Thyroid gland (tissue), 4 donors: ENCODE measurements around the gene RAB21. TPM values are rescaled to one million over a fixed set of nuclear protein-coding genes. Genes with fewer than 3 reads are reported as not detected.

Experiments used
- DNase-seq, 2 donors: peaks; one replicate each; pipeline ENCODE4 v3.0.0-alpha.2; 2019
- H3K27ac ChIP-seq, 3 donors: fragments of 200-600 bp; sonication (generic); 1 replicate in 2 of 3; 2 replicates in 1 of 3; pipeline ENCODE4 v1.5.1; 2016 to 2019; ENCODE audit warnings: mild to moderate bottlenecking in 1 of 3, moderate library complexity in 1 of 3
- H3K27me3 ChIP-seq: fragments of 200-600 bp; sonication (generic); one replicate; pipeline ENCODE4 v1.5.1; 2019
- H3K36me3 ChIP-seq, 2 donors: fragments of 200-600 bp; sonication (generic); one replicate each; pipeline ENCODE4 v1.5.1; 2016 to 2019
- H3K4me1 ChIP-seq, 2 donors: fragments of 200-600 bp; sonication (generic); one replicate each; pipeline ENCODE4 v1.5.1; 2017 to 2019
- H3K4me3 ChIP-seq, 3 donors: fragments of 200-600 bp; sonication (generic); replicated peaks in 1 of 3; 1 replicate in 2 of 3; 2 replicates in 1 of 3; pipeline ENCODE4 v1.5.1; 2016; ENCODE audit warnings: mild to moderate bottlenecking in 1 of 3
- H3K9me3 ChIP-seq: fragments of 200-600 bp; sonication (generic); one replicate; pipeline ENCODE4 v1.5.1; 2017
- CTCF ChIP-seq, 6 experiments: fragments of 200-600 bp in 3 of 6; fragments of 450-650 bp in 3 of 6; sonication (generic) in 3 of 6; IDR thresholded peaks; one replicate each; pipeline ENCODE4 v1.5.1; 2016 to 2019; ENCODE audit warnings: antibody characterized with exemption in 6 of 6, mild to moderate bottlenecking in 2 of 6, inconsistent platforms in 1 of 6, moderate library complexity in 1 of 6
- POLR2A ChIP-seq, 2 donors: fragments of 450-650 bp; IDR thresholded peaks; one replicate each; pipeline ENCODE4 v1.6.1; 2017; ENCODE audit warnings: antibody characterized with exemption in 2 of 2, mild to moderate bottlenecking in 2 of 2, moderate library complexity in 1 of 2
- WGBS, 2 donors: methylation state at CpG; one replicate each; pipeline ENCODE4 v1.1.5; 2017; 5-methylcytosine and 5-hydroxymethylcytosine counted together
- intact Hi-C: fragments of 100-400 bp; cut with DNase I; formaldehyde crosslinking; loops from one replicate; pipeline ENCODE4 v1.15.1; 2023
- total RNA-seq, 4 donors: library from RNA; depleted of rRNA; stranded (reverse); fragments of >200 nt; gene quantifications; one replicate each; pipeline ENCODE4 v1.2.3, GENCODE V29; 2016

RAB21 gene
- total RNA-seq, 4 donors from 2014 or later, result 16.0 to 55.1 (median 28.1) TPM

- H3K27ac ChIP-seq, result no peak overlapping the region
- DNase-seq, result no peak
- intact Hi-C loops, result no loop called here
- no peaks in the 10 kb centered on the region for H3K9me3 ChIP-seq
- TF ChIP-seq POLR2A (IDR thresholded peaks at IDR 0.05), result no peak
- no peak for TF ChIP-seq CTCF (IDR thresholded peaks at IDR 0.05)
- no peaks in the 10 kb centered on the region for H3K4me1 ChIP-seq
- 87% methylated on average over 7 of the region's 7 CpGs for WGBS, 2 donors
- no peaks in the 10 kb centered on the region for H3K27me3 ChIP-seq
- no peaks in the 10 kb centered on the region for H3K36me3 ChIP-seq
- no peak overlapping the region for H3K4me3 ChIP-seq
Observed at GRCh38 chr12:71730936-71731335, 23.7 kb upstream of the RAB21 start.

GRCh38 chr12:71731439-71732356, 23.0 kb upstream of the RAB21 start:
- Histone ChIP-seq H3K4me3 (no peak overlapping the region), H3K4me1 (no peaks in the 10 kb centered on the region), H3K27ac (no peak overlapping the region), H3K9me3 (no peaks in the 10 kb centered on the region), H3K27me3 (no peaks in the 10 kb centered on the region), H3K36me3 (no peaks in the 10 kb centered on the region)
- intact Hi-C loops, result no loop called here
- TF ChIP-seq CTCF (IDR thresholded peaks at IDR 0.05) (no peak), POLR2A (IDR thresholded peaks at IDR 0.05) (no peak)
- WGBS, 2 donors, result 71 to 81% methylated on average over 18 to 21 of the region's 21 CpGs
- DNase-seq, result no peak

- Histone ChIP-seq H3K27me3 (no peaks in the 10 kb centered on the region), H3K27ac (no peak overlapping the region), H3K4me1 (no peaks in the 10 kb centered on the region), H3K4me3 (no peak overlapping the region), H3K36me3 (no peaks in the 10 kb centered on the region), H3K9me3 (no peaks in the 10 kb centered on the region)
- 76 to 82% methylated on average over 3 of the region's 3 CpGs for WGBS, 2 donors
- intact Hi-C loops, result no loop called here
- DNase-seq, result no peak
- no peak for TF ChIP-seq CTCF (IDR thresholded peaks at IDR 0.05)
- TF ChIP-seq POLR2A (IDR thresholded peaks at IDR 0.05), result no peak
Observed at GRCh38 chr12:71732357-71732712, 22.3 kb upstream of the RAB21 start.

- WGBS, 2 donors, result 96 to 100% methylated on average over 1 of the region's 1 CpG
- no peaks in the 10 kb centered on the region for H3K9me3 ChIP-seq
- no peak overlapping the region for H3K27ac ChIP-seq
- no peaks in the 10 kb centered on the region for H3K36me3 ChIP-seq
- no peak for DNase-seq
- intact Hi-C loops, result no loop called here
- no peak overlapping the region for H3K4me3 ChIP-seq
- TF ChIP-seq POLR2A (IDR thresholded peaks at IDR 0.05) (no peak), CTCF (IDR thresholded peaks at IDR 0.05) (no peak)
- no peaks in the 10 kb centered on the region for H3K27me3 ChIP-seq
- no peaks in the 10 kb centered on the region for H3K4me1 ChIP-seq
Observed at GRCh38 chr12:71737197-71737596, 17.5 kb upstream of the RAB21 start.

GRCh38 chr12:71742998-71743397, 11.7 kb upstream of the RAB21 start:
- no peak overlapping the region for H3K27ac ChIP-seq
- H3K4me3 ChIP-seq, result no peak overlapping the region
- no peaks in the 10 kb centered on the region for H3K9me3 ChIP-seq
- no peaks in the 10 kb centered on the region for H3K4me1 ChIP-seq
- intact Hi-C loops, result no loop called here
- H3K27me3 ChIP-seq, result no peaks in the 10 kb centered on the region
- H3K36me3 ChIP-seq, result no peaks in the 10 kb centered on the region
- DNase-seq, result no peak
- 33 to 60% methylated on average over 1 of the region's 1 CpG for WGBS, 2 donors
- TF ChIP-seq POLR2A (IDR thresholded peaks at IDR 0.05), result no peak
- no peak for TF ChIP-seq CTCF (IDR thresholded peaks at IDR 0.05)
